MCF 10A (cell line): ENCODE results near the gene PTCD3. TPM values are rescaled to one million over a fixed set of nuclear protein-coding genes. Genes with fewer than 3 reads are reported as not detected.

Experiments used
- BruUV-seq: library from RNA; stranded (reverse); fragments of 400-500 nt; replicated peaks from 2 replicates; lab custom pipeline; 2021; lab: Mats Ljungman, UMichigan
- CTCF ChIA-PET: fragments of 300-600 bp; sonication (Branson Sonifier 250); formaldehyde crosslinking; extraction: SDS; loops from one replicate; lab custom pipeline; 2021; ENCODE audit warnings: antibody characterized with exemption, inconsistent platforms; lab: Yijun Ruan, JAX
- POLR2A ChIA-PET: fragments of 300-600, 350-650 bp; sonication (Branson Sonifier 250); formaldehyde crosslinking; extraction: SDS; loops from one replicate; lab custom pipeline; 2020; ENCODE audit warnings: antibody characterized with exemption, inconsistent platforms; lab: Yijun Ruan, JAX
- DNase-seq: peaks from one replicate; pipeline ENCODE4 v3.0.0-alpha.2; 2018; ENCODE audit not compliant: unreplicated experiment
- H3K27ac Mint-ChIP-seq: one replicate; pipeline ENCODE4 v1.8.0; 2022; ENCODE audit warnings: mild to moderate bottlenecking, low read depth, mixed read lengths; ENCODE audit not compliant: unreplicated experiment
- H3K27me3 Mint-ChIP-seq: one replicate; pipeline ENCODE4 v1.8.0; 2022; ENCODE audit warnings: mixed read lengths; ENCODE audit not compliant: insufficient read depth, unreplicated experiment
- H3K36me3 Mint-ChIP-seq: one replicate; pipeline ENCODE4 v1.8.0; 2022; ENCODE audit warnings: mild to moderate bottlenecking, moderate library complexity, mixed read lengths; ENCODE audit not compliant: insufficient read depth, unreplicated experiment
- H3K4me1 Mint-ChIP-seq: one replicate; pipeline ENCODE4 v1.8.0; 2022; ENCODE audit warnings: mixed read lengths; ENCODE audit not compliant: insufficient read depth, unreplicated experiment
- H3K4me3 Mint-ChIP-seq: one replicate; pipeline ENCODE4 v1.8.0; 2022; ENCODE audit warnings: mild to moderate bottlenecking, moderate library complexity, mixed read lengths; ENCODE audit not compliant: unreplicated experiment
- H3K9me3 Mint-ChIP-seq: one replicate; pipeline ENCODE4 v1.8.0; 2022; ENCODE audit warnings: mixed read lengths; ENCODE audit not compliant: unreplicated experiment
- CTCF ChIP-seq: fragments of 200-600 bp; IDR thresholded peaks from one replicate; pipeline ENCODE4 v1.8.0; 2022; ENCODE audit warnings: antibody characterized with exemption, mild to moderate bottlenecking; ENCODE audit not compliant: unreplicated experiment
- intact Hi-C: fragments of 100-400 bp; cut with micrococcal nuclease; formaldehyde crosslinking; loops from 2 replicates; pipeline ENCODE4 v1.14.1; 2022
- total RNA-seq: library from RNA; stranded (reverse); gene quantifications from 2 replicates; pipeline ENCODE4 v1.2.3, GENCODE V29; 2022

PTCD3 gene
- total RNA-seq, 1 experiment from 2014 or later, result 95.3 TPM

DNA sequence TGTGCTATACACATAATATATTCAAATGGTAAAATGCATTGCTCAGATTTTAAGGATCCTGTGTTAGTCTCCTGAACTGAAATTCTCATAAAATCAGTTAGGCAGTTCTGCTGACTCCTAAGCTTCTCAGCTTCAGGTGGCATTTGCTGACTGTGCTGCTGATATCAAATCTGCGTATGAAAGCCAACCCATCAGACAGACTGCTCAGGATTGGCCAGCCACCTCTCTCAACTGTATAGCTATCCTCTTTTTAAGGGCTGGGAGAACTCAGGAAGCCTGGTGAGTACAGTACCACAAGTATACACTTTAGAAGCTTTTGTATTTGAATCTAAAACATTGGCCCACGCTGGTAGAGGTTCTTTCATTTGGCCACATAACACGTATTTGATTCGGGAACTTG is 28.7 kb downstream of the PTCD3 start:
- no peak for TF ChIP-seq CTCF
- Mint-ChIP-seq H3K27me3 (no peaks in the 10 kb centered on the region), H3K9me3 (no peaks in the 10 kb centered on the region), H3K4me3 (no peak overlapping the region), H3K36me3 (peaks cover 100% of the 10 kb centered on the region), H3K4me1 (no peaks in the 10 kb centered on the region), H3K27ac (no peak overlapping the region)
- CTCF ChIA-PET, result interaction anchor here (0.6 kb wide), 1 partner anchor 22 kb away, joined by 4 read pairs; no protein-coding TSS in a partner anchor
- no TSS peak for BruUV-seq
- DNase-seq, result no peak
- intact Hi-C loops, result no loop called here
- POLR2A ChIA-PET, result interaction anchor here (0.6 to 1.7 kb wide), 4 partner anchors 15 to 233 kb away, joined by 3 to 6 read pairs (median 5); partner anchors contain the start of genes POLR1A and PTCD3

DNA sequence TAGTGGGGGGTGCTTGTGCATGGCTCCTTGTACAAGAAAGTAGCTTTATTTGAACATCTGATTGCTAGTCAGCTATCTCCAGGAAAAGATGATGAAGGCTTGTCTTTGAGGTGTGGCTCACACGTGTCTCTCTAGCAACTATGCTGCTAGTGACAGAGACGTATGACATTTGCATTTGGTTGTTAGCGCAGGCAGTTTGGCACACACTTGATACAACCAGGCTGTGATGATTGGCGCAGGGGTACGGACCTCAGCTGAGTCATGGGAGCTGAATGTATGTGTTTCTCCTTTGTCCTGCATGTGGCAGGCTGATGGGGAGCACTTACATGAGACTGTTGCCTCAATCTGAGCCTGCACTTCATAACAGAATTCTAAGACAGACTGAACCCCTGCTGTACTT is 29.6 kb downstream of the PTCD3 start:
- no peak for TF ChIP-seq CTCF
- ChIA-PET CTCF (interaction anchor here (0.6 to 2.3 kb wide), 3 partner anchors 9 to 47 kb away, joined by 3 to 4 read pairs (median 3); no protein-coding TSS in a partner anchor), POLR2A (interaction anchor here (1.0 to 1.7 kb wide), 2 partner anchors 16 to 30 kb away, joined by 3 to 6 read pairs; partner anchors contain the start of genes POLR1A and PTCD3)
- Mint-ChIP-seq H3K4me3 (no peak overlapping the region), H3K4me1 (no peaks in the 10 kb centered on the region), H3K27me3 (no peaks in the 10 kb centered on the region), H3K36me3 (peaks cover 100% of the 10 kb centered on the region), H3K27ac (no peak overlapping the region), H3K9me3 (no peaks in the 10 kb centered on the region)
- no TSS peak for BruUV-seq
- no peak for DNase-seq
- intact Hi-C loops, result no loop called here

- no peak overlapping the region for H3K27ac Mint-ChIP-seq
- BruUV-seq, result no TSS peak
These were observed 30.1 kb downstream of the PTCD3 start for GRCh38 chr2:86136141-86136540.

More at GRCh38 chr2:86136141-86136540, 30.1 kb downstream of the PTCD3 start:
- peaks cover 99% of the 10 kb centered on the region for H3K36me3 Mint-ChIP-seq
- H3K4me3 Mint-ChIP-seq, result no peak overlapping the region
- no peaks in the 10 kb centered on the region for H3K27me3 Mint-ChIP-seq
- H3K9me3 Mint-ChIP-seq, result no peaks in the 10 kb centered on the region
- ChIA-PET POLR2A (interaction anchor here (1.0 to 1.7 kb wide), 2 partner anchors 16 to 31 kb away, joined by 3 to 6 read pairs; partner anchors contain the start of genes POLR1A and PTCD3), CTCF (interaction anchor here (0.6 to 2.3 kb wide), 3 partner anchors 10 to 47 kb away, joined by 3 to 4 read pairs (median 3); no protein-coding TSS in a partner anchor)
- no peak for TF ChIP-seq CTCF
- H3K4me1 Mint-ChIP-seq, result no peaks in the 10 kb centered on the region
- intact Hi-C loops, result no loop called here
- DNase-seq, result no peak
